ENCODE results near the gene EXOSC7. TPM values are rescaled to one million over a fixed set of nuclear protein-coding genes. Genes with fewer than 3 reads are reported as not detected.

The EXOSC7 gene
- total and polyA plus RNA-seq, 2 of the 4 experiments (the other 2 are of a cell fraction) = 61.6 to 62.2 TPM

GRCh38 chr3:44931791-44932190 is 44.3 kb upstream of the EXOSC7 start:
- H2AFZ ChIP-seq (replicated peaks; ENCODE audit: low read length, poor library complexity) = no peak overlapping the region
- H4K5ac ChIP-seq (ENCODE audit: low read depth, low read length) = no peak overlapping the region
- no TSS peak for BruUV-seq (replicated peaks)
- H3K27me3 ChIP-seq (ENCODE audit: control insufficient read depth, insufficient read depth, low read length) = no peaks in the 10 kb centered on the region
- peaks cover 53% of the 10 kb centered on the region for H3K36me3 ChIP-seq (ENCODE audit: control insufficient read depth, insufficient read depth, low read length)
- H4K20me1 ChIP-seq (ENCODE audit: insufficient read depth, low read length) = no peaks in the 10 kb centered on the region; the same call in 1 of the 2 replicates
- no CpG with 5 or more reads among the region's 2 CpGs for WGBS, 2 experiments (ENCODE audit: extremely low coverage in 2 of 2, insufficient read length in 1 of 2)
- no peak for TF ChIP-seq MAZ (IDR thresholded peaks at IDR 0.05; ENCODE audit: borderline replicate concordance, low read depth, low read length)
- TF ChIP-seq CTCF (conservative IDR thresholded peaks at IDR 0.05; ENCODE audit: low read depth, low read length) = no peak
- no peak for TF ChIP-seq BHLHE40 (IDR thresholded peaks at IDR 0.05; ENCODE audit: low read depth, low read length)
- TF ChIP-seq FOS (IDR thresholded peaks at IDR 0.05; ENCODE audit: low read depth, low read length) = no peak
- TF ChIP-seq RCOR1 (IDR thresholded peaks at IDR 0.05; ENCODE audit: insufficient replicate concordance, low read length) = no peak
- no peak for TF ChIP-seq CEBPB (IDR thresholded peaks at IDR 0.05; ENCODE audit: low read depth, low read length)
- TF ChIP-seq CHD1 (IDR thresholded peaks at IDR 0.05; ENCODE audit: low read depth, low read length) = no peak
- no peak for TF ChIP-seq RAD21 (IDR thresholded peaks at IDR 0.05; ENCODE audit: low read length)
- no peak for TF ChIP-seq MXI1 (IDR thresholded peaks at IDR 0.05; ENCODE audit: borderline replicate concordance, low read depth, low read length)
- TF ChIP-seq SMC3 (IDR thresholded peaks at IDR 0.05; ENCODE audit: low read depth, low read length) = no peak
- TF ChIP-seq MAFK (IDR thresholded peaks at IDR 0.05; ENCODE audit: low read depth, low read length) = no peak
- TF ChIP-seq POLR2A (IDR thresholded peaks at IDR 0.05; ENCODE audit: low read depth, low read length) = no peak
- TF ChIP-seq ELK1 (IDR thresholded peaks at IDR 0.05; ENCODE audit: borderline replicate concordance, low read depth, low read length) = no peak
- no peak for TF ChIP-seq RFX5 (IDR thresholded peaks at IDR 0.05; ENCODE audit: low read depth, low read length)
- no peak for TF ChIP-seq NFE2L2 (IDR thresholded peaks at IDR 0.05; ENCODE audit: low read depth, low read length)
- no peak for TF ChIP-seq USF2 (IDR thresholded peaks at IDR 0.05; ENCODE audit: low read depth, low read length)
- H2BK15ac ChIP-seq (ENCODE audit: low read depth, low read length) = no peak overlapping the region
- no peak overlapping the region for H2AK9ac ChIP-seq (replicated peaks; ENCODE audit: low read depth, low read length, poor library complexity)
- DNase-seq = no peak
- H2BK120ac ChIP-seq (ENCODE audit: low read depth, low read length) = no peak overlapping the region
- H4K8ac ChIP-seq (ENCODE audit: low read depth in 2 of 2, low read length in 2 of 2) = no peak overlapping the region
- H4K91ac ChIP-seq (ENCODE audit: insufficient read depth, low read depth, low read length) = no peak overlapping the region
- H3K4me1 ChIP-seq (ENCODE audit: control insufficient read depth, insufficient read depth, low read length) = no peaks in the 10 kb centered on the region
- no peak for ATAC-seq (ENCODE audit: low read depth)
- intact Hi-C loops (cut with micrococcal nuclease) (no loop called here), in situ Hi-C loops (cut with MboI; ENCODE audit: low sequenced_read_pairs) (no loop called here), dilution Hi-C loops (cut with HindIII; ENCODE audit: low sequenced_read_pairs, unreplicated experiment) (no loop called here)
- no peak overlapping the region for H2BK5ac ChIP-seq (ENCODE audit: low read depth, low read length, poor library complexity, severe bottlenecking)
- peaks cover 5 to 12% of the 10 kb centered on the region in 2 experiments; a peak in 3 of 4 replicates for H3K79me1 ChIP-seq (ENCODE audit: low read depth in 1 of 2, low read length in 2 of 2)
- no peak overlapping the region for H2AK5ac ChIP-seq (ENCODE audit: low read depth, low read length)
- H3K14ac ChIP-seq (replicated peaks; ENCODE audit: low read depth, low read length) = no peak overlapping the region
- CTCF ChIA-PET = no interaction called here
- H3K27ac ChIP-seq (ENCODE audit: insufficient read depth, low read length) = no peak overlapping the region
- H3K23ac ChIP-seq (ENCODE audit: low read depth, low read length) = no peak overlapping the region
- H3K9ac ChIP-seq (ENCODE audit: low read depth, low read length) = no peak overlapping the region
- H3K9me3 ChIP-seq (ENCODE audit: control insufficient read depth, insufficient read depth, low read length) = no peaks in the 10 kb centered on the region
- peaks cover 16% of the 10 kb centered on the region; the same call in 1 of the 2 replicates for H3K9me1 ChIP-seq (ENCODE audit: insufficient read depth, low read length)
- H3K4me2 ChIP-seq (ENCODE audit: low read depth, low read length) = no peak overlapping the region
- POLR2A ChIA-PET (ENCODE audit: unreplicated experiment) = no interaction called here
- H3K4me3 ChIP-seq (ENCODE audit: insufficient read depth, low read depth, low read length) = no peak overlapping the region
- H3K4ac ChIP-seq (ENCODE audit: low read depth, low read length) = no peak overlapping the region
- H2BK20ac ChIP-seq (ENCODE audit: low read depth, low read length) = no peak overlapping the region
- no peak overlapping the region for H3K18ac ChIP-seq (ENCODE audit: low read depth, low read length)
- no peak overlapping the region for H3K56ac ChIP-seq (ENCODE audit: extremely low read depth, insufficient read depth, low read length)

Data from IMR-90 (cell line).